K562 (cell line): ENCODE results near the gene DNASE1L3. TPM values are rescaled to one million over a fixed set of nuclear protein-coding genes. Genes with fewer than 3 reads are reported as not detected.

Experiments used
- ETV6 ChIP-seq, 3 experiments: fragments of 150-350 bp in 1 of 3; sonication (generic) in 1 of 3; formaldehyde crosslinking in 1 of 3; IDR thresholded peaks; 2 replicates each; pipeline versions ENCODE4 v1.6.1 to v1.8.0; 2014 to 2022; ENCODE audit warnings: borderline replicate concordance in 2 of 3, low read depth in 2 of 3, antibody characterized with exemption in 1 of 3, low read length in 1 of 3, mild to moderate bottlenecking in 1 of 3, missing genetic modification reagents in 1 of 3
- HMG20B ChIP-seq: fragments of 250-450 bp; sonication (Bioruptor Pico); IDR thresholded peaks from 2 replicates; pipeline ENCODE4 v1.5.0; 2021; ENCODE audit warnings: mild to moderate bottlenecking
- KAT7 ChIP-seq: sonication (generic); formaldehyde crosslinking; IDR thresholded peaks from 2 replicates; pipeline ENCODE4 v1.8.0; 2022; ENCODE audit warnings: missing genetic modification reagents, mild to moderate bottlenecking, borderline replicate concordance
- NONO ChIP-seq, 2 experiments: fragments of 200-400 bp in 1 of 2; fragments of 450-650 bp in 1 of 2; formaldehyde crosslinking in 1 of 2; IDR thresholded peaks; 2 replicates each; pipeline ENCODE4 v1.6.1; 2017; ENCODE audit warnings: low read depth in 2 of 2, mild to moderate bottlenecking in 2 of 2, moderate library complexity in 2 of 2, low read length in 1 of 2
- RBM39 ChIP-seq: fragments of 200-400 bp; formaldehyde crosslinking; optimal IDR thresholded peaks from 2 replicates; pipeline ENCODE3; 2018; ENCODE audit warnings: low read depth, low read length
- RCOR1 ChIP-seq, 2 experiments: IDR thresholded peaks; 2 replicates each; pipeline ENCODE4 v1.6.1; 2012; ENCODE audit warnings: low read depth in 2 of 2, low read length in 2 of 2, borderline replicate concordance in 1 of 2, improper control_type of control experiment in 1 of 2
- SP1 ChIP-seq: sonication (generic); formaldehyde crosslinking; IDR thresholded peaks from 2 replicates; pipeline ENCODE4 v1.8.1; 2022; ENCODE audit warnings: mild to moderate bottlenecking, missing genetic modification reagents
- TAF15 ChIP-seq: fragments of 200-400 bp; formaldehyde crosslinking; IDR thresholded peaks from 2 replicates; pipeline ENCODE4 v1.6.1; 2017; ENCODE audit warnings: mild to moderate bottlenecking, low read depth, low read length, moderate library complexity
- ZBTB17 ChIP-seq: fragments of 450-650 bp; formaldehyde crosslinking; IDR thresholded peaks from 2 replicates; pipeline ENCODE4 v1.4.0; 2020; ENCODE audit warnings: mild to moderate bottlenecking
- ZNF12 ChIP-seq: sonication (generic); formaldehyde crosslinking; IDR thresholded peaks from 2 replicates; pipeline ENCODE4 v1.4.0; 2020; ENCODE audit warnings: mild to moderate bottlenecking, missing genetic modification reagents
- ZNF143 ChIP-seq: sonication (generic); formaldehyde crosslinking; IDR thresholded peaks from 2 replicates; pipeline ENCODE4 v1.9.0; 2022; ENCODE audit warnings: mild to moderate bottlenecking, missing genetic modification reagents
- ZNF507 ChIP-seq: conservative IDR thresholded peaks from 2 replicates; pipeline ENCODE4 v1.6.1; 2017; ENCODE audit warnings: missing genetic modification characterization, missing compliant biosample characterization
- ZSCAN29 ChIP-seq: fragments of 450-650 bp; IDR thresholded peaks from 2 replicates; pipeline ENCODE4 v1.6.1; 2017
- polyA plus RNA-seq, 8 experiments: library from polyadenylated mRNA; depleted of rRNA in 4 of 8; stranded (reverse) in 5 of 8; unstranded in 3 of 8; fragments of >200 nt; fragmentation: Nextera tagmentation in 2 of 8; fragmentation: Illumina TruSeq in 1 of 8; extraction: Ambion mirVana in 2 of 8; extraction: Trizol in 1 of 8; gene quantifications; 2 replicates each; pipeline versions ENCODE4 v1.2.1 to v1.2.3, GENCODE V29; 2011 to 2014; ENCODE audit warnings: inconsistent platforms in 1 of 8, missing spikeins in 1 of 8
- total RNA-seq, 7 experiments: library from RNA; depleted of rRNA in 6 of 7; stranded (reverse); fragments of >200 nt in 6 of 7; fragmentation: Illumina TruSeq in 2 of 7; extraction: Trizol in 2 of 7; gene quantifications; 2 replicates each; pipeline versions ENCODE4 v1.2.1 to v1.2.3, GENCODE V29; 2011 to 2021; ENCODE audit warnings: low replicate concordance in 1 of 7
- TF ChIP-seq, protein P1 (sequence below): fragments of 450-650 bp; IDR thresholded peaks from 2 replicates; pipeline ENCODE4 v1.6.1; 2016; ENCODE audit warnings: missing biosample characterization, missing genetic modification characterization
- TF ChIP-seq, protein P2 (sequence below): sonication (generic); formaldehyde crosslinking; IDR thresholded peaks from 2 replicates; pipeline ENCODE4 v1.8.0; 2022; ENCODE audit warnings: mild to moderate bottlenecking, missing genetic modification reagents, borderline replicate concordance
- TF ChIP-seq, protein P3 (sequence below): sonication (generic); formaldehyde crosslinking; IDR thresholded peaks from 2 replicates; pipeline ENCODE4 v1.8.0; 2023; ENCODE audit warnings: mild to moderate bottlenecking, missing genetic modification reagents

Gene DNASE1L3
- total and polyA plus RNA-seq, 9 of the 15 experiments (the other 6 are each of a cell fraction or from before 2014, with no cell fraction given): 0.06 TPM; not detected in 8

DNA sequence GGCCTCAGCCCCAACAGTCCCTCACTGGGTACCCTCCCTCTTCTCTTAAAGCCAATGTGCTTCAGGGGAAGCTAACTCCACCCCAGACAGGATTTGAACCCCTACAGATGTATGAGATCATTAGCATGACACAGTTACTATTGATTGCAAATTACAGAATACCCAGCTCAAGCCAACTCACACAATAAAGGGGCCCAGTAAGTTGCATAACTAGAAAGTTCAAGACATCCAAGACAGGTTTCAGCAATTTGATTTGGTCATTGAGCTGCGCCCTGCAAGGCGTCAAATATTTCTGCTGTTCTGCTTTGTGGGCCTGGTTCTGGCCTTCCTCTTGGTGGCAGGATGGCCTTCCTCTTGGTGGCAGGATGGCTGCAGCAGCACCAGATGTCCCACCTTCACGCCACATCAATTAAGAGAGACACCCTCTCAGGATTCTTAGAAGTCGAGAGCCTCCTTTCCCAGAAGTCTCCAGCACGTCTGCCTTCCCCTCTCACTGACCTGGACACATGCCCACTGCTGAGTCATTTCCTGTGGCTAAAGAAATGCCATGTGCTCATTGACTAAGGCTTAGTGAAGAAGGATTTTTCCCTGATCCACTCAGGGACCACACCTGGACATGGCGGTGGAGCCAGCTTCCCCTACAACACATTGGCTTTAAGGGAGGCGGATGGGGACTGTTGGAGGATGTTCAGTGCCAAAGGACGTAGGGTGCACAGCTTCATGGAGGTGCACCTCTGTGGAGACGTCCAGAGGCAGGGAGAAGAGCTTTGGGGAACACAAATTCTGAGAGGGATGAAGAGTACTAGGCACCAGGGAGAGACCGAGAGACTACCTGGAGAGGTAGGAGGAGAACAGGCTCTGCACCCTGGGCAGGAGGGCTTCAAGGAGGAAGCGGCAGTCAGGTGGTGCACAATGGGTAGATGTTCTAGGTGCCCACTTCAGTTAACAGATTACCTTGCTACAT lies 49.1 kb downstream of the DNASE1L3 start (continued):
- TF ChIP-seq ZNF12 (CRISPR knock-in tag) (no peak), ZSCAN29 (no peak), ZNF143 (CRISPR knock-in tag) (peak; percentile 63; the same call in 1 of the 2 replicates), ETV6 (IDR thresholded peaks at IDR 0.05; ENCODE audit: borderline replicate concordance in 1 of 2, low read depth in 2 of 2, low read length in 1 of 2) (no peak), ETV6 (CRISPR knock-in tag; IDR thresholded peaks at IDR 0.05; ENCODE audit: borderline replicate concordance) (no peak), HMG20B (CRISPR knock-in tag) (no peak), SP1 (CRISPR knock-in tag) (no peak), ZBTB17 (peak; percentile 35; the same call in 1 of the 2 replicates), KAT7 (CRISPR knock-in tag) (0 out of 2 replicates have a peak, but pooled peaks have one; percentile 31), RCOR1 (IDR thresholded peaks at IDR 0.05; ENCODE audit: borderline replicate concordance in 1 of 2, low read depth in 2 of 2, low read length in 2 of 2) (peak; percentile 27 to 90; a peak in 2 of 4 replicates), NONO (IDR thresholded peaks at IDR 0.05; ENCODE audit: low read depth in 2 of 2, low read length in 1 of 2) (no peak), RBM39 (no peak), ZNF507 (no peak), TAF15 (no peak)
- TF ChIP-seq, protein P1, sequence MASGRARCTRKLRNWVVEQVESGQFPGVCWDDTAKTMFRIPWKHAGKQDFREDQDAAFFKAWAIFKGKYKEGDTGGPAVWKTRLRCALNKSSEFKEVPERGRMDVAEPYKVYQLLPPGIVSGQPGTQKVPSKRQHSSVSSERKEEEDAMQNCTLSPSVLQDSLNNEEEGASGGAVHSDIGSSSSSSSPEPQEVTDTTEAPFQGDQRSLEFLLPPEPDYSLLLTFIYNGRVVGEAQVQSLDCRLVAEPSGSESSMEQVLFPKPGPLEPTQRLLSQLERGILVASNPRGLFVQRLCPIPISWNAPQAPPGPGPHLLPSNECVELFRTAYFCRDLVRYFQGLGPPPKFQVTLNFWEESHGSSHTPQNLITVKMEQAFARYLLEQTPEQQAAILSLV (tag): no peak
- TF ChIP-seq, protein P2, sequence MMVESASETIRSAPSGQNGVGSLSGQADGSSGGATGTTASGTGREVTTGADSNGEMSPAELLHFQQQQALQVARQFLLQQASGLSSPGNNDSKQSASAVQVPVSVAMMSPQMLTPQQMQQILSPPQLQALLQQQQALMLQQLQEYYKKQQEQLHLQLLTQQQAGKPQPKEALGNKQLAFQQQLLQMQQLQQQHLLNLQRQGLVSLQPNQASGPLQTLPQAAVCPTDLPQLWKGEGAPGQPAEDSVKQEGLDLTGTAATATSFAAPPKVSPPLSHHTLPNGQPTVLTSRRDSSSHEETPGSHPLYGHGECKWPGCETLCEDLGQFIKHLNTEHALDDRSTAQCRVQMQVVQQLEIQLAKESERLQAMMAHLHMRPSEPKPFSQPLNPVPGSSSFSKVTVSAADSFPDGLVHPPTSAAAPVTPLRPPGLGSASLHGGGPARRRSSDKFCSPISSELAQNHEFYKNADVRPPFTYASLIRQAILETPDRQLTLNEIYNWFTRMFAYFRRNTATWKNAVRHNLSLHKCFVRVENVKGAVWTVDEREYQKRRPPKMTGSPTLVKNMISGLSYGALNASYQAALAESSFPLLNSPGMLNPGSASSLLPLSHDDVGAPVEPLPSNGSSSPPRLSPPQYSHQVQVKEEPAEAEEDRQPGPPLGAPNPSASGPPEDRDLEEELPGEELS (CRISPR knock-in tag): no peak
- TF ChIP-seq, protein P3, sequence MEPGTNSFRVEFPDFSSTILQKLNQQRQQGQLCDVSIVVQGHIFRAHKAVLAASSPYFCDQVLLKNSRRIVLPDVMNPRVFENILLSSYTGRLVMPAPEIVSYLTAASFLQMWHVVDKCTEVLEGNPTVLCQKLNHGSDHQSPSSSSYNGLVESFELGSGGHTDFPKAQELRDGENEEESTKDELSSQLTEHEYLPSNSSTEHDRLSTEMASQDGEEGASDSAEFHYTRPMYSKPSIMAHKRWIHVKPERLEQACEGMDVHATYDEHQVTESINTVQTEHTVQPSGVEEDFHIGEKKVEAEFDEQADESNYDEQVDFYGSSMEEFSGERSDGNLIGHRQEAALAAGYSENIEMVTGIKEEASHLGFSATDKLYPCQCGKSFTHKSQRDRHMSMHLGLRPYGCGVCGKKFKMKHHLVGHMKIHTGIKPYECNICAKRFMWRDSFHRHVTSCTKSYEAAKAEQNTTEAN (CRISPR knock-in tag): no peak
